Hair follicular keratinocyte (primary cell): ENCODE results near the gene ARG2. TPM values are rescaled to one million over a fixed set of nuclear protein-coding genes. Genes with fewer than 3 reads are reported as not detected.

ENCODE experiments used
- total RNA-seq: library from RNA; depleted of rRNA; stranded (reverse); fragments of >200 nt; gene quantifications from 2 replicates; pipeline ENCODE4 v1.2.3, GENCODE V29; 2015

ARG2 gene
- 60.0 and 83.0 TPM in 2 replicates for total RNA-seq

GRCh38 chr14:67619446-67620216 lies at the start of gene ARG2:
ARG2 (plus strand) TSS chr14:67619920; CDS start chr14:67619978, 58 bp downstream.

GRCh38 chr14:67599698-67600561 lies 19.8 kb upstream of the ARG2 start, which contains the start of gene PIGH:
PIGH (minus strand) TSS chr14:67600268; CDS start chr14:67600203, 65 bp downstream.

GRCh38 chr14:67674480-67675218 lies 54.9 kb downstream of the ARG2 start, which contains the start of gene VTI1B:
VTI1B (minus strand) TSS chr14:67674632; CDS start chr14:67674489, 143 bp downstream.

GRCh38 chr14:67695394-67695949 lies 75.8 kb downstream of the ARG2 start, which contains the start of gene RDH11:
RDH11 (minus strand) TSS chr14:67695764; CDS start chr14:67695703, 61 bp downstream.

Other genes starting within 250 kb of the ARG2 start
- 370 and 371 TPM in 2 replicates for gene PLEK2, start 207.8 kb upstream of the ARG2 start, total RNA-seq
- 3.0 and 3.1 TPM in 2 replicates for gene TMEM229B, start 131.2 kb upstream of the ARG2 start, total RNA-seq
- gene PLEKHH1, start 86.6 kb upstream of the ARG2 start, total RNA-seq: 3.3 and 3.4 TPM in 2 replicates
- 16.0 and 33.7 TPM in 2 replicates for gene PIGH, start 19.7 kb upstream of the ARG2 start, total RNA-seq
- 47.2 and 51.3 TPM in 2 replicates for gene VTI1B, start 54.7 kb downstream of the ARG2 start, total RNA-seq
- 107 and 115 TPM in 2 replicates for gene RDH11, start 75.8 kb downstream of the ARG2 start, total RNA-seq
- 0.15 and 0.23 TPM in 2 replicates for gene RDH12, start 82.0 kb downstream of the ARG2 start, total RNA-seq
- 7.5 and 8.1 TPM in 2 replicates for gene ZFYVE26, start 196.7 kb downstream of the ARG2 start, total RNA-seq
- gene RAD51B, start 199.9 kb downstream of the ARG2 start, total RNA-seq: 6.5 and 8.1 TPM in 2 replicates